ENCODE data around the gene CPB2.

GRCh38 chr13:46057256-46058015 is 47.4 kb downstream of the CPB2 start:
- no peak for TF ChIP-seq POLR2A (IDR thresholded peaks at IDR 0.05)
- TF ChIP-seq, protein P1, sequence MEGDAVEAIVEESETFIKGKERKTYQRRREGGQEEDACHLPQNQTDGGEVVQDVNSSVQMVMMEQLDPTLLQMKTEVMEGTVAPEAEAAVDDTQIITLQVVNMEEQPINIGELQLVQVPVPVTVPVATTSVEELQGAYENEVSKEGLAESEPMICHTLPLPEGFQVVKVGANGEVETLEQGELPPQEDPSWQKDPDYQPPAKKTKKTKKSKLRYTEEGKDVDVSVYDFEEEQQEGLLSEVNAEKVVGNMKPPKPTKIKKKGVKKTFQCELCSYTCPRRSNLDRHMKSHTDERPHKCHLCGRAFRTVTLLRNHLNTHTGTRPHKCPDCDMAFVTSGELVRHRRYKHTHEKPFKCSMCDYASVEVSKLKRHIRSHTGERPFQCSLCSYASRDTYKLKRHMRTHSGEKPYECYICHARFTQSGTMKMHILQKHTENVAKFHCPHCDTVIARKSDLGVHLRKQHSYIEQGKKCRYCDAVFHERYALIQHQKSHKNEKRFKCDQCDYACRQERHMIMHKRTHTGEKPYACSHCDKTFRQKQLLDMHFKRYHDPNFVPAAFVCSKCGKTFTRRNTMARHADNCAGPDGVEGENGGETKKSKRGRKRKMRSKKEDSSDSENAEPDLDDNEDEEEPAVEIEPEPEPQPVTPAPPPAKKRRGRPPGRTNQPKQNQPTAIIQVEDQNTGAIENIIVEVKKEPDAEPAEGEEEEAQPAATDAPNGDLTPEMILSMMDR (IDR thresholded peaks at IDR 0.05): no peak
